IgD-negative memory B cell (primary cell): ENCODE results near the gene PEX14. TPM values are rescaled to one million over a fixed set of nuclear protein-coding genes. Genes with fewer than 3 reads are reported as not detected.

Experiments used
- H3K27ac Mint-ChIP-seq, 3 donors: one replicate each; pipeline ENCODE4 v1.8.0; 2020 to 2022; ENCODE audit warnings: mild to moderate bottlenecking in 3 of 3, mixed read lengths in 3 of 3, moderate library complexity in 1 of 3
- H3K27me3 Mint-ChIP-seq: one replicate; pipeline ENCODE4 v1.8.0; 2021; ENCODE audit warnings: mixed read lengths
- H3K36me3 Mint-ChIP-seq: one replicate; pipeline ENCODE4 v1.8.0; 2020; ENCODE audit warnings: mild to moderate bottlenecking, mixed read lengths
- H3K4me1 Mint-ChIP-seq, 3 donors: one replicate each; pipeline ENCODE4 v1.8.0; 2020 to 2022; ENCODE audit warnings: mixed read lengths in 3 of 3, mild to moderate bottlenecking in 1 of 3
- H3K4me3 Mint-ChIP-seq, 4 donors: one replicate each; pipeline ENCODE4 v1.8.0; 2020 to 2022; ENCODE audit warnings: mild to moderate bottlenecking in 4 of 4, mixed read lengths in 4 of 4, moderate library complexity in 3 of 4
- H3K9me3 Mint-ChIP-seq, 3 donors: one replicate each; pipeline ENCODE4 v1.8.0; 2020 to 2021; ENCODE audit warnings: mixed read lengths in 3 of 3, mild to moderate bottlenecking in 1 of 3
- polyA plus RNA-seq: library from polyadenylated mRNA; unstranded; fragments of 300-500 nt; fragmentation: Illumina TruSeq; gene quantifications from one replicate; pipeline ENCODE4 v1.2.3, GENCODE V29; 2021

PEX14 gene
- polyA plus RNA-seq, 1 donor from 2014 or later: 7.6 TPM

- H3K4me1 Mint-ChIP-seq: no peaks in the 10 kb centered on the region
- no peaks in the 10 kb centered on the region for H3K27me3 Mint-ChIP-seq
- H3K9me3 Mint-ChIP-seq: no peaks in the 10 kb centered on the region
- peaks cover 2% of the 10 kb centered on the region for H3K36me3 Mint-ChIP-seq
- H3K4me3 Mint-ChIP-seq: no peak overlapping the region
- H3K27ac Mint-ChIP-seq: no peak overlapping the region
Measured at GRCh38 chr1:10622910-10623685, 148.3 kb downstream of the PEX14 start.

- no peak overlapping the region for H3K4me3 Mint-ChIP-seq
- no peaks in the 10 kb centered on the region for H3K9me3 Mint-ChIP-seq
- H3K27ac Mint-ChIP-seq: no peak overlapping the region
- H3K4me1 Mint-ChIP-seq: no peaks in the 10 kb centered on the region
- H3K36me3 Mint-ChIP-seq: peaks cover 2% of the 10 kb centered on the region
- no peaks in the 10 kb centered on the region for H3K27me3 Mint-ChIP-seq
Measured at GRCh38 chr1:10623686-10624145, 149.0 kb downstream of the PEX14 start.

- Mint-ChIP-seq H3K4me3 (no peak overlapping the region), H3K27ac (no peak overlapping the region), H3K27me3 (no peaks in the 10 kb centered on the region), H3K36me3 (peaks cover 2% of the 10 kb centered on the region), H3K9me3 (no peaks in the 10 kb centered on the region), H3K4me1 (no peaks in the 10 kb centered on the region)
Measured at GRCh38 chr1:10624256-10625050, 149.7 kb downstream of the PEX14 start.

GRCh38 chr1:10625076-10625475 is 150.3 kb downstream of the PEX14 start:
- Mint-ChIP-seq H3K9me3 (no peaks in the 10 kb centered on the region), H3K27ac (no peak overlapping the region), H3K4me1 (no peaks in the 10 kb centered on the region), H3K27me3 (no peaks in the 10 kb centered on the region), H3K36me3 (peaks cover 2% of the 10 kb centered on the region), H3K4me3 (no peak overlapping the region)

GRCh38 chr1:10625554-10625953 is 150.8 kb downstream of the PEX14 start:
- Mint-ChIP-seq H3K4me1 (no peaks in the 10 kb centered on the region), H3K4me3 (no peak overlapping the region), H3K27me3 (no peaks in the 10 kb centered on the region), H3K36me3 (peaks cover 4% of the 10 kb centered on the region), H3K9me3 (no peaks in the 10 kb centered on the region), H3K27ac (no peak overlapping the region)

GRCh38 chr1:10626131-10626731 is 151.5 kb downstream of the PEX14 start:
- no peak overlapping the region for H3K27ac Mint-ChIP-seq
- no peaks in the 10 kb centered on the region for H3K27me3 Mint-ChIP-seq
- H3K9me3 Mint-ChIP-seq: no peaks in the 10 kb centered on the region
- H3K4me3 Mint-ChIP-seq: no peak overlapping the region
- peaks cover 4% of the 10 kb centered on the region for H3K36me3 Mint-ChIP-seq
- no peaks in the 10 kb centered on the region for H3K4me1 Mint-ChIP-seq

GRCh38 chr1:10626791-10627410 is 152.2 kb downstream of the PEX14 start:
- H3K27ac Mint-ChIP-seq: no peak overlapping the region

GRCh38 chr1:10628685-10629084 is 153.9 kb downstream of the PEX14 start:
- H3K4me1 Mint-ChIP-seq: no peaks in the 10 kb centered on the region
- H3K4me3 Mint-ChIP-seq: no peak overlapping the region
- no peaks in the 10 kb centered on the region for H3K27me3 Mint-ChIP-seq

More at GRCh38 chr1:10626791-10627410, 152.2 kb downstream of the PEX14 start:
- Mint-ChIP-seq H3K36me3 (peaks cover 4% of the 10 kb centered on the region), H3K9me3 (no peaks in the 10 kb centered on the region), H3K4me3 (no peak overlapping the region), H3K27me3 (no peaks in the 10 kb centered on the region), H3K4me1 (no peaks in the 10 kb centered on the region)

GRCh38 chr1:10629091-10629815 is 154.5 kb downstream of the PEX14 start:
- no peaks in the 10 kb centered on the region for H3K9me3 Mint-ChIP-seq
- H3K27ac Mint-ChIP-seq: no peak overlapping the region
- H3K4me3 Mint-ChIP-seq: no peak overlapping the region
- H3K27me3 Mint-ChIP-seq: no peaks in the 10 kb centered on the region
- peaks cover 2% of the 10 kb centered on the region for H3K36me3 Mint-ChIP-seq
- no peaks in the 10 kb centered on the region for H3K4me1 Mint-ChIP-seq

More at GRCh38 chr1:10628685-10629084, 153.9 kb downstream of the PEX14 start:
- H3K27ac Mint-ChIP-seq: no peak overlapping the region
- no peaks in the 10 kb centered on the region for H3K9me3 Mint-ChIP-seq
- H3K36me3 Mint-ChIP-seq: peaks cover 2% of the 10 kb centered on the region

- Mint-ChIP-seq H3K27me3 (no peaks in the 10 kb centered on the region), H3K4me3 (no peak overlapping the region), H3K9me3 (no peaks in the 10 kb centered on the region), H3K4me1 (no peaks in the 10 kb centered on the region), H3K36me3 (peaks cover 2% of the 10 kb centered on the region), H3K27ac (no peak overlapping the region)
Measured at GRCh38 chr1:10629816-10630571, 155.2 kb downstream of the PEX14 start.

GRCh38 chr1:10630661-10631120 is 155.9 kb downstream of the PEX14 start:
- no peak overlapping the region for H3K27ac Mint-ChIP-seq
- H3K4me3 Mint-ChIP-seq: no peak overlapping the region

GRCh38 chr1:10631121-10631810 is 156.5 kb downstream of the PEX14 start:
- Mint-ChIP-seq H3K36me3 (peaks cover 2% of the 10 kb centered on the region), H3K27me3 (no peaks in the 10 kb centered on the region), H3K9me3 (no peaks in the 10 kb centered on the region), H3K4me1 (no peaks in the 10 kb centered on the region), H3K4me3 (no peak overlapping the region), H3K27ac (no peak overlapping the region)

More at GRCh38 chr1:10630661-10631120, 155.9 kb downstream of the PEX14 start:
- H3K9me3 Mint-ChIP-seq: no peaks in the 10 kb centered on the region
- H3K36me3 Mint-ChIP-seq: peaks cover 2% of the 10 kb centered on the region
- no peaks in the 10 kb centered on the region for H3K27me3 Mint-ChIP-seq
- H3K4me1 Mint-ChIP-seq: no peaks in the 10 kb centered on the region

GRCh38 chr1:10631811-10632593 is 157.3 kb downstream of the PEX14 start:
- no peak overlapping the region for H3K27ac Mint-ChIP-seq
- peaks cover 2% of the 10 kb centered on the region for H3K36me3 Mint-ChIP-seq
- H3K9me3 Mint-ChIP-seq: no peaks in the 10 kb centered on the region
- H3K27me3 Mint-ChIP-seq: no peaks in the 10 kb centered on the region
- H3K4me3 Mint-ChIP-seq: no peak overlapping the region
- H3K4me1 Mint-ChIP-seq: no peaks in the 10 kb centered on the region
